Right lobe of liver (tissue), 4 donors: Measurements from ENCODE around the gene FKBP5.

Experiments used
- POLR2A ChIP-seq: fragments of 450-650 bp; IDR thresholded peaks from one replicate; pipeline ENCODE4 v1.6.1; 2017; ENCODE audit warnings: antibody characterized with exemption, mild to moderate bottlenecking
- TF ChIP-seq, protein P1 (sequence below), 4 donors: fragments of 200-600 bp in 3 of 4; fragments of 450-650 bp in 1 of 4; IDR thresholded peaks; one replicate each; pipeline versions ENCODE4 v1.5.1 to v1.8.0; 2016 to 2022; ENCODE audit warnings: antibody characterized with exemption in 4 of 4, mild to moderate bottlenecking in 2 of 4
- donor health status: DM: no; HTN: no; CAD: no.
- donor health status: DM: no; HTN: no; CAD: no.
- donor health status: DM: no; HTN: yes; CAD: no.

DNA sequence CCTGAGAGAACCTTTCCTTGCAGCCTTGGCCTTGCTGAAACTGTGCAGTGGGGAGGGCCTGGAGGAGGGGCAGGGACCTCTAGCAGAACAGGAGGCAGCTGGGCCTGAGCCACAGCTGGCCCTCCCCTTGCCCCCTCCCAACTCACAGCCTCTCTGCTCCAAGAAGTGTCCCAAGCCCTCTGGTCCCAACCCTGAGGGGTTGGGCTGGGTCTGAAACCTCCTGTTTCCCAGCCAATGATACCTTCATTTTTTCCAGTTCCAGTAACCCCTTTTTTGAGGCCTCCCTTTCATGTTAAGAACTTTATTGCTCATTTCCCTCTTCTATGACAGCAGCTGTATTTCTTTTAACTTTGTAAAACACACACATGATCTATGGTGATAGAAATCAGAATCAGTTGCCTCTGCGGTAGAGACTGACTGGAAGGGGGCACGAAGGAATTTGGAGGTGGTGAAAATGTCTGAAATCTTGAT lies 30.2 kb upstream of the FKBP5 start:
- TF ChIP-seq, protein P1, sequence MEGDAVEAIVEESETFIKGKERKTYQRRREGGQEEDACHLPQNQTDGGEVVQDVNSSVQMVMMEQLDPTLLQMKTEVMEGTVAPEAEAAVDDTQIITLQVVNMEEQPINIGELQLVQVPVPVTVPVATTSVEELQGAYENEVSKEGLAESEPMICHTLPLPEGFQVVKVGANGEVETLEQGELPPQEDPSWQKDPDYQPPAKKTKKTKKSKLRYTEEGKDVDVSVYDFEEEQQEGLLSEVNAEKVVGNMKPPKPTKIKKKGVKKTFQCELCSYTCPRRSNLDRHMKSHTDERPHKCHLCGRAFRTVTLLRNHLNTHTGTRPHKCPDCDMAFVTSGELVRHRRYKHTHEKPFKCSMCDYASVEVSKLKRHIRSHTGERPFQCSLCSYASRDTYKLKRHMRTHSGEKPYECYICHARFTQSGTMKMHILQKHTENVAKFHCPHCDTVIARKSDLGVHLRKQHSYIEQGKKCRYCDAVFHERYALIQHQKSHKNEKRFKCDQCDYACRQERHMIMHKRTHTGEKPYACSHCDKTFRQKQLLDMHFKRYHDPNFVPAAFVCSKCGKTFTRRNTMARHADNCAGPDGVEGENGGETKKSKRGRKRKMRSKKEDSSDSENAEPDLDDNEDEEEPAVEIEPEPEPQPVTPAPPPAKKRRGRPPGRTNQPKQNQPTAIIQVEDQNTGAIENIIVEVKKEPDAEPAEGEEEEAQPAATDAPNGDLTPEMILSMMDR (IDR thresholded peaks at IDR 0.05), result no peak
- no peak for TF ChIP-seq POLR2A
